A673 (cell line): ENCODE data around the gene DDX39A.

Source experiments
- EZH2 ChIP-seq: fragments of 200-600 bp; sonication (generic); IDR thresholded peaks from 2 replicates; pipeline ENCODE4 v1.6.1; 2017; ENCODE audit warnings: borderline replicate concordance, low read depth, mild to moderate bottlenecking, mixed read lengths, antibody characterized with exemption, low read length; ENCODE audit not compliant: poor library complexity, severe bottlenecking
- TF ChIP-seq, protein P1 (sequence below): fragments of 300-800, 200-600 bp; sonication (generic); conservative IDR thresholded peaks from 2 replicates; pipeline ENCODE4 v1.5.1; 2017; ENCODE audit warnings: low read depth, mild to moderate bottlenecking, antibody characterized with exemption, low read length, moderate library complexity, mixed read lengths

DNA sequence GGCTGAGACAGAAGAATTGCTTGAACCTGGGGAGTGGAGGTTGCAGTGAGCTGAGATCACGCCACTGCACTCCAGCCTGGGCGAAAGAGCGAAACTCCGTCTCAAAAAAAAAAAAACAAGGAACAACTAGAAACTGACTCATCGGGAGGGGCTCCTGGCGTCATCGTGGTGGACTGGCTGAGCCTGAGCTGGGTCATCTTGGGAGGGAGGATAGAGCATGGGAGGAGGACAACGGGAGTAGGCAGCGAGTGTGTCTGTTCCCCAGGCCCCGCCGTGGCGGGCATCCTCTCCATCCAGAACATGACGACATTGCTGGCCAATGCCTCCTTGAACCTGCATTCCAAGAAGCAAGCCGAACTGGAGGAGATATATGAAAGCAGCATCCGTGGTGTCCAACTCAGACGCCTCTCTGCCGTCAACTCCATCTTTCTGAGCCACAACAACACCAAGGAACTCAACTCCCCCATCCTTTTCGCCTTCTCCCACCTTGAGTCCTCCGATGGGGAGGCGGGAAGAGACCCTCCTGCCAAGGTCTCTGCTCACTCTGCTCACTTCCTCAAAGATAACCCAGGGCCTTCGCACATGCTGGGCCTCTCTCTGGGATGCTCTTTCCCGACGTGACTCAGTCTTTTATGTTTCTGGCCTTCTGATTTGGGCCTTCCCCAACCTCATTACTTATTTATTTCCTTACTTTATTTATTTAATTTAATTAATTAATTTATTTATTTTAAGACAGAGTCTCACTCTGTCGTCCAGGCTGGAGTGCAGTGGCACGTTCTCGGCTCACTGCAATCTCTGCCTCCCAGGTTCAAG lies 16.6 kb downstream of the DDX39A start:
- TF ChIP-seq, protein P1, sequence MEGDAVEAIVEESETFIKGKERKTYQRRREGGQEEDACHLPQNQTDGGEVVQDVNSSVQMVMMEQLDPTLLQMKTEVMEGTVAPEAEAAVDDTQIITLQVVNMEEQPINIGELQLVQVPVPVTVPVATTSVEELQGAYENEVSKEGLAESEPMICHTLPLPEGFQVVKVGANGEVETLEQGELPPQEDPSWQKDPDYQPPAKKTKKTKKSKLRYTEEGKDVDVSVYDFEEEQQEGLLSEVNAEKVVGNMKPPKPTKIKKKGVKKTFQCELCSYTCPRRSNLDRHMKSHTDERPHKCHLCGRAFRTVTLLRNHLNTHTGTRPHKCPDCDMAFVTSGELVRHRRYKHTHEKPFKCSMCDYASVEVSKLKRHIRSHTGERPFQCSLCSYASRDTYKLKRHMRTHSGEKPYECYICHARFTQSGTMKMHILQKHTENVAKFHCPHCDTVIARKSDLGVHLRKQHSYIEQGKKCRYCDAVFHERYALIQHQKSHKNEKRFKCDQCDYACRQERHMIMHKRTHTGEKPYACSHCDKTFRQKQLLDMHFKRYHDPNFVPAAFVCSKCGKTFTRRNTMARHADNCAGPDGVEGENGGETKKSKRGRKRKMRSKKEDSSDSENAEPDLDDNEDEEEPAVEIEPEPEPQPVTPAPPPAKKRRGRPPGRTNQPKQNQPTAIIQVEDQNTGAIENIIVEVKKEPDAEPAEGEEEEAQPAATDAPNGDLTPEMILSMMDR: no peak
- no peak for TF ChIP-seq EZH2
